Stimulated activated CD8-positive, alpha-beta memory T cell treated with anti-CD3 and anti-CD28 coated beads, Interleukin-12 subunit alpha, Interleukin-12 subunit beta, amount 100 ng/mL, for 4 hours (primary cell): ENCODE measurements around the gene RAB10.

Experiments used
- DNase-seq: peaks from one replicate; pipeline ENCODE4 v3.0.0-alpha.2; 2020; ENCODE audit warnings: low read depth

RAB10 gene

DNA sequence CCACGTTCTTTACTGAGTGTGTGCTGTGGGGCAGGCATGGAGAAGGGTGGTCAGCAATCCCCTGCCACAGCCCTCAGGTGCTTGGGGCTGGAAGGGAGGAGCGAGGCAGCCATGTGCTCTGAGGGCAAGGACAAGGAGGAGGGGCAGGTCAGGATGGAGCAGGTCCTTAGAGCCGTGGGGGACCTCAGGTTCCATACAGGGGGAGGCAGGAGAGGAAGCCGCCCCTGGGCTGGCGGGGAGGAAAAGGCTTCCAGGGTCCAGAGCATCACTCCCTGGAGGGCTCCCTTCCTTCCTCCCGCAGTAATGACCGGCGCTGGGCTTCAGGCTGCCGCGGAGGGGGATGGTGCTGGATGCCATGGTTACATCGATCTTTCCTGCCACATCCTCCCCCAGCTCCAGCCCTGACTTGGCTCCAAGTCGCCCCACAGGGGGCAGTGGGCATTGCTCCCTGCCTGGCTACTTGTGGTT is 145.6 kb downstream of the RAB10 start:
- no peak for DNase-seq

DNA sequence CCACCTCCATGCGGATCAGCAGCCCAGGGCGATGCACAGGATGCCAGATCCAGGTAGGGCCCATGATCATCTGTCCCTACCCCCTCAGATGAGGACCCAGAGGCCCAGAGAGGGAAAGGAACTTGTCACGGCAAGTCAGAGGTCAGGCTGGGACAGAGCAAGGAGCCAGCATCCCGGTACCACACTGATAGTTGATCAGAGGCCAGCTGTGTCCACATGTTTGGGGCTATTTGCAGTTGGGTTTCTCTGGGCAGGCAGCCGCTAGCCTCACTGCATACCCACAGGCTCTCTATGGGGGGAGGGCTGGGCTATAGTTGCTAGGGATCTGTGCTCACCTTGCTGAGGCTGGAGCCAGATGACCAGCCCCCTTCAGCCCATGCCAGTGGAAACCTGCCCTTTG is 148.6 kb downstream of the RAB10 start:
- DNase-seq, result no peak

DNA sequence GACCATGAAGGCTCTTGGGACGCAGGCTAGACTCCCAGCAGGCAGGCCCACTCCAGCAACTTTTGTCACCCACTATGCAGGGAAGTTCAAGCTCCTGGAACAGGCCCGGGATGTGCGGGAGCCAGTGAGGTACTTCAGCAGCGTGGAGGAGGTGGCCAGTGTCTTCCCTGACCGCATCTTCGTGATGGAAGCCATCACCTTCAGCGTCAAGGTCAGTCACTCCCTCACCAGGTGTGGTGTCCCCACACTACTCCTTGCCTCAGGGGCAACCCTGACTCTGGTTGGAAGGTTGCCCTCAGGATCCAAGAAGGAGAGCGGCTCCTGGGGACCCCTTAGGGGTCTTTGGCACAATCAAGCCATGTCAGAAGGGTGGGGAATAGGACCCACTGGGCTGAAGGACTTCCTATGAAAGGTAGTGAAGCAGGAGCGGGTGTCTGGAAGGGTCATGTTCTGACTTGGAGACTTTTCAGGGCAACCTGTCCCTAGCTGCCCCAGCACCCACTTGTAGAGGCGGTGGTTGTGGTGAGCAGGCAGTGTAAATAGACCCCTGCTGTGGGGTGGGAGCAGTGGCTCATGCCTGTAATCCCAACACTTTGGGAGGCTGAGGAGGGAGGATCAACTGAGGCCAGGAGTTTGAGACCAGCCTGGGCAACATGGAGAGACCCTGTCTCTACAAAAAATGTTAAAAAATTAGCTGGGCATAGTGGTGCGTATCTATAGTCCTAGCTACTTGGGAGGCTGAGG is 149.2 kb downstream of the RAB10 start:
- no peak for DNase-seq

DNA sequence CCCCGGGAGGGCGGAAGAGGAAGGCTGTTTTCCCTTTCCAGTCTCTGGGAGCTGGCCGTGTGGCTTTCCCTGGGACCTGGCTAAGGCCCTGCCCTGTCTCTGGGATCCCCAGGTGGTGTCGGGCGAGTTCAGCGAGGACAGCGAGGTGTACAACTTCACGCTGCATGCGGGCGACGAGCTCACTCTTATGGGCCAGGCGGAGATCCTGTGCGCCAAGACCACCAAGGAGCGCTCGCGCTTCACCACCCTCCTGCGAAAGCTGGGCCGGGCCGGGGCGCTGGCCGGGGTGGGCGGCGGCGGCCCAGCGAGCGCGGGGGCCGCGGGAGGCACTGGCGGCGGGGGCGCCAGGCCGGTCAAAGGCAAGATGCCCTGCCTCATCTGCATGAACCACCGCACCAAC is 150.2 kb downstream of the RAB10 start:
- DNase-seq, result no peak

DNA sequence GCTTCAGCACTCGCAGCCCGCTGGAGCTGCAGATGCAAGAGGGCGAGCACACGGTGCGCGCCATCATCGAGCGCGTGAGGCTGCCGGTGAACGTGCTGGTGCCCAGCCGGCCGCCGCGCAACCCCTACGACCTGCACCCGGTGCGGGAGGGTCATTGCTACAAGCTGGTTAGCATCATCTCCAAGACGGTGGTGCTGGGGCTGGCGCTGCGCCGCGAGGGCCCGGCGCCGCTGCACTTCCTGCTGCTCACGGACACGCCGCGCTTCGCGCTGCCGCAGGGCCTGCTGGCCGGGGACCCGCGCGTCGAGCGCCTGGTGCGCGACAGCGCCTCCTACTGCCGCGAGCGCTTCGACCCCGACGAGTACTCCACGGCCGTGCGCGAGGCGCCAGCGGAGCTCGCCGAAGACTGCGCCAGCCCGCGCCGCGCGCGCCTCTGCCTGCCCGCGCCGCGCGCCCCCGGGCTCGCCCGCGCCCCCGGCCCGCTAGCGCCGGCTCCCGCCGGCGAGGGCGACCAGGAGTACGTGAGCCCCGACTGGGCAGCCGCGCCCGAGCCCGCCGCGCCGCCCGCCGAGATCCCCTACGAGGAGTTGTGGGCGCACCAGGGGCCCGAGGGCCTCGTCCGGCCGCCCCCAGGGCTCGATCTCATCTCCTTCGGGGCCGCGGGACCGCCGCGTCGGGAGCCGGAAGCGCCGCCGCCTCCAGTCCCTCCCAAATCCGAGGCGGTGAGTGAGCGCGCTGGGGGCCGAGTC is 150.8 kb downstream of the RAB10 start:
- peak; percentile 76 for DNase-seq

DNA sequence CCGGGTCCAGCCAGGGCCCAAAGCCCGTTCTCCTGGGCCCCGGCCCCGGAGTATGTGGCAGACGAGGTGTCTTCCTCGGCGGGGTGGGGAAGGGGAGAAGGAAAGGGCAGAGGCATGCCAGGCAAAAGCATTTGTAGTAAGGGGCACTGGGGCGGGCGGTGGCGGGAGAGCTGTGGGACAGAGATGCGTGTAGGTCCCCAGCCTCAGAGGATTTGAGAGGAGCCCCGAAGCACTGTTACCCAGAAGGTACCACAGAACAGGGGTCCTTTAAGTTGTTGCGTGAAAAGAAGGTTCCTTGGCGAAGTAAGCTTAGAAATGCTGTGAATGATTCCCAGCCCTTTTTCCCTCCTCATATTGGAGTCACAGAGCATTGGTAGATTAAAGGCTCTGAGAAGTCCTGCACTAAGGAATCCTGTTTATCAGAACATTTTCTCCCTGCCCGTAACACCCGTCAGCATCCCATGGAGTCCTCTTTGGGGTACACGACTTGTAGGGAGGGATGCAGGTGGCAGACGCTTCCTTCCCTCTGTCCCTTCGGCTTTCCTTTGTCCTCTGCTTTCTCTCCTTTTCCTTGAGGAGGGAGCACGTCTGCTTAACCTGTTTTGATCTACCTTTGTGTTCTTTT is 151.5 kb downstream of the RAB10 start:
- DNase-seq, result no peak

DNA sequence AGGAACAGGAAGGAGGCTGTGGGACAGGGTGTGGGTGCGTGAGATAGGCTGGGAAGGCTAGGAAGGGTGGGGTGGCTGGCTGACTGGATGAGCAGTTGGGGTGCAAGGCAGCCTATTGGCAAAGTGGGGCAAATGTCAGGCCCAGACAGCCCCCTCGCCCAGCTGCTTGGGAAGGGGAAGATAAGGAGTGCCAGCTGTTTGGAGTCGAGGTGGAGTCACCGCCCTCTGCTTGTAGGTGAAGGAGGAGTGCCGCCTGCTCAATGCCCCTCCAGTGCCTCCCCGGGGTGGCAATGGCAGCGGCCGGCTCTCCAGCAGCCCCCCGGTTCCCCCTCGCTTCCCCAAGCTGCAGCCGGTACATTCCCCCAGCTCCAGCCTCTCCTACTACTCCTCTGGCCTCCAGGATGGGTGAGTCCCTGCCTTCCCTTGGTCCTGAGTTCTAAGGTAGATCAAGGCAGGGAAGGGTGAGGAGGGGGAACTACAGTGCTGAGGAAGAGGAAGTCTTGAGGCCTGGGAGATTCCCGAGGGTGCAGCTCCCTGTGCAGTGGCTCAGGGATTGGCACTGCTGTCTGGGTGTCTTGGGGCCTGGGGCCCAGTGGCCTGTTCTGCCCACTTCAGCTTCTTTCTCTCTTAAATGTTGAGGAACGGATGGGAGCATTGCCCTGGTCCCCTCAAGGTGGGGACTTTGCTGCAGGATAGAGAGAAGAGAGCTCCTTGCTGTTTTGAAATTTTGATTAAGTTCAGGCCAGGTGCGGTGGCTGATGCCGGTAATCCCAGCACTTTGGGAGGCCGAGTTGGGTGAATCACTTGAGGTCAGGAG is 152.3 kb downstream of the RAB10 start:
- no peak for DNase-seq
